ENCODE results near the gene IMPG2.

Gene IMPG2

DNA sequence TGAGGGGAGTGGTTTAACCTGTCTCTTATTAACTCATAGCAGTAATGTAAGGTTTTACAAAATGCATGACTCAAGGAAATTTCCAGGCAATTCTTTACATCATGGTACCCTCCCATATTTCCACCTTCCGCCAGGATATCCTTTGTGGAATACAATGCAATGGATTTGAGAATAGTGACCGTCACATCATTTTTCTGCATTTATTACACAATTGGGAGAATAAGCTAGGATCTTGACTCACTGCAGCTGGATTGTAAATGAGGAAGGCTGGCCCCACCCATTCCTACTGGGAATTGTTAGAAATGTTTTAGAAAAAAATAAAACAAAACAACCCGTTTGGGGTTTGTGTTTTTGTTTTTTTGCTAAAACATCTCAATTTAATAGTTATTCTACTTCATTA, 97.4 kb downstream of the IMPG2 start:
- TF ChIP-seq, protein P1, sequence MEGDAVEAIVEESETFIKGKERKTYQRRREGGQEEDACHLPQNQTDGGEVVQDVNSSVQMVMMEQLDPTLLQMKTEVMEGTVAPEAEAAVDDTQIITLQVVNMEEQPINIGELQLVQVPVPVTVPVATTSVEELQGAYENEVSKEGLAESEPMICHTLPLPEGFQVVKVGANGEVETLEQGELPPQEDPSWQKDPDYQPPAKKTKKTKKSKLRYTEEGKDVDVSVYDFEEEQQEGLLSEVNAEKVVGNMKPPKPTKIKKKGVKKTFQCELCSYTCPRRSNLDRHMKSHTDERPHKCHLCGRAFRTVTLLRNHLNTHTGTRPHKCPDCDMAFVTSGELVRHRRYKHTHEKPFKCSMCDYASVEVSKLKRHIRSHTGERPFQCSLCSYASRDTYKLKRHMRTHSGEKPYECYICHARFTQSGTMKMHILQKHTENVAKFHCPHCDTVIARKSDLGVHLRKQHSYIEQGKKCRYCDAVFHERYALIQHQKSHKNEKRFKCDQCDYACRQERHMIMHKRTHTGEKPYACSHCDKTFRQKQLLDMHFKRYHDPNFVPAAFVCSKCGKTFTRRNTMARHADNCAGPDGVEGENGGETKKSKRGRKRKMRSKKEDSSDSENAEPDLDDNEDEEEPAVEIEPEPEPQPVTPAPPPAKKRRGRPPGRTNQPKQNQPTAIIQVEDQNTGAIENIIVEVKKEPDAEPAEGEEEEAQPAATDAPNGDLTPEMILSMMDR (IDR thresholded peaks at IDR 0.05; ENCODE audit: low read depth, low read length), result no peak
- DNase-seq (ENCODE audit: low read depth, low spot score), result no peak
- in situ Hi-C loops (cut with HindIII; ENCODE audit: low sequenced_read_pairs), result no loop called here
- H3K4me3 ChIP-seq (ENCODE audit: low read depth, low read length), result no peak overlapping the region

DNA sequence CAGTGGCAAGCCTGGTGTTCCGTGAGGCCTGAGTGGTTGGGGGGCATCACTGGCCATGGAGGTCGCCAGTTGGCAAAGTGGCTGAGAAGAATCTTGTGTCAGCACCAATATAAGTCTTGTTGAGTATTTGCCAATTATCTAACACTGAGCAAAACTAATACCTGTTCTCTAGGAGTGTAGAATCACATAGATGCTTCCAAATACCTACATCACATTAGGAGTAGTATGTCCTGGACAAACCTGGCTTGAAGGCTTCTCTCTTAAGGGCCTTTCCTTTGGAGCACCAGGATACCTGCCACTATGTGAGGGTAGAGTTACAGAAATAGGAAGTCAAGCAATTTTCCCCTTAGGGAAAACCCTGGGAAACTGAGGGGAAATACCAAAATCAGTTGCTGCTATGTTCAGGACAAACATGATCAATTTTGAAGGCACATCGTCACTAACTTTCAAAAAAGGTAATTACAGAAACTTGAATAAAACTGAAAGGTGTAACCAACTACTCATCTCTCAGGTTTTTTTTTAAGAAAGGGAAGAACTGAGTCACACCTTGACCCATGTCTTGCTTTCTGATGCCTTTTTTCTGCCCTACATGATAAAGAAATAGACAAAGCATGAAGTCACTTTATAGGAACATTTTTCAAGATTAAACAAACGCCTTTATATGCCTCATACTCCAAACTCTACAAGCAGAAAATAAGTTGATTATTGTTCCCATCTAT, 100.4 kb downstream of the IMPG2 start:
- in situ Hi-C loops (cut with HindIII; ENCODE audit: low sequenced_read_pairs), result no loop called here
- no peak for DNase-seq (ENCODE audit: low read depth, low spot score)
- TF ChIP-seq, protein P1 (IDR thresholded peaks at IDR 0.05; ENCODE audit: low read depth, low read length), result no peak
- no peak overlapping the region for H3K4me3 ChIP-seq (ENCODE audit: low read depth, low read length)

DNA sequence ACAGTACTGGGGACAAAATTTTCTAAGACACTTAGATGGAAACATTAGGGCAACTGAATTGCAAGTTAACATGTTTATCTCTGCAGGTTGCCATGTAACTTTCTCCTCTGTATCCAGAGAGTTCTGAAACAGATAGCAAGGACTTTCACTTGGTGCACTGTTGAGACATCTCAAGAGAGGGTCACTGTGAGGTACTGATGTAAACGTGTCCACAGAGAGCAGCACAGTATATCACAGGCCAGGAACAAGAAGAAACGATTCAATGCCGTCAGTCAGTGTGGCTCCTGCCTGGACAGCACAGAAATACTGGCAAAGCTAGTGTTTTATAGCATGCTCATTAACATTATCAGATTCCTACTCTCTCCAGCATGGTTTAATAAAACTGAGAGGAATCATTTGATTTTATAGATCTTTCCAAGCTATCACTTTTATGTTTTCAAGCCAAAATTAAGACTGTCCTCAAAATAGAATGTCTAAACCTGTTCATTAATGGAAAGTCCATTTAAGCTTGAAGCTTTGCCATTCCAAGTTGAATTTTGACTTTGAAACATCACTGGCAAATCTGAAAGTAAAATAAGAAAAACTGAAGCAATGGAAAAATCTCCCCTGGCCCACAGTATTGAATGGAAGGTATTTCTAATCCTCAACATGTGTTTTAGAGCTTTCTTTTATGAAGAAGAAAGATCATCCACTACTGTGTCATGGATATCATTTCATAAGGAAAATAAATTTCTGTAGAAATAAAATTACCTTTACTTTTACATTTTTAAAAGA, 102.7 kb downstream of the IMPG2 start:
- in situ Hi-C loops (cut with HindIII; ENCODE audit: low sequenced_read_pairs), result no loop called here
- DNase-seq (ENCODE audit: low read depth, low spot score), result no peak
- TF ChIP-seq, protein P1 (IDR thresholded peaks at IDR 0.05; ENCODE audit: low read depth, low read length), result no peak

DNA sequence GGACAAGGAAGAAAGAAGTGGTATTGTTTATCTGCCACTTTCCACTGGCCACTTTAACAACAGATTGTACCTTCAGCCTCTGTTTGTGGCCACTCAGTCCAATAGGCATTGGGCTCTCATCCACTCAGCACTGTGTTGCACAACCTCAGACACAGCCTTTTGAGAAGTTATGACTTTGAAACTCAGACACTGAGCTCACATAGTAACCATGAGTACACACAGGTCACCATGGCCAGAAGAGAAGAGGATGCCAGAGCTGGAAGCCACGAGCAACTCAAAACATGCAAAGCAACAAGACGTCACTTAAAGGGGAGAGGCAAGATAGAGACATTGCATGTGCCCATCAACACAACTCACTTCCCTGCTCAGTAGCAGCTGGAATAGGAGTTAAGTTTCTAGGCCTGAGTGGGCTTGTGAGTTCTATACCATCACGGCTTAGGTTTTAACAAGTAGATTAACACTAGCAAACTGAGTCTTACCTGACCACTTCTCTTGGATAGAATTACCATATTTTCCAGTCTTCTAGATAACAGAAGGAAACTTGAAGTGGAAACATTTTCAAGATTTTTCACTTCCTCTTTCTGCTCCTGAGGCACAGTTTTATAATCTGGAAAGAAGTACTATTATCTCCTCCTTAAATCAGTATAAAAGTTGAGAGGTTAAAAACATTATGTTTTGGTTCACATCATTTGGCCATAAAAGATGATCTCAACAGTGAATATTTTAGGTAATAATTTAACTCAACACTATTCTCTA, 103.5 kb downstream of the IMPG2 start:
- TF ChIP-seq, protein P1 (IDR thresholded peaks at IDR 0.05; ENCODE audit: low read depth, low read length), result no peak
- H3K4me3 ChIP-seq (ENCODE audit: low read depth, low read length), result no peak overlapping the region
- in situ Hi-C loops (cut with HindIII; ENCODE audit: low sequenced_read_pairs), result no loop called here
- DNase-seq (ENCODE audit: low read depth, low spot score), result peak; percentile 29

More for the DNA sequence above, 102.7 kb downstream of the IMPG2 start:
- H3K4me3 ChIP-seq (ENCODE audit: low read depth, low read length), result no peak overlapping the region

DNA sequence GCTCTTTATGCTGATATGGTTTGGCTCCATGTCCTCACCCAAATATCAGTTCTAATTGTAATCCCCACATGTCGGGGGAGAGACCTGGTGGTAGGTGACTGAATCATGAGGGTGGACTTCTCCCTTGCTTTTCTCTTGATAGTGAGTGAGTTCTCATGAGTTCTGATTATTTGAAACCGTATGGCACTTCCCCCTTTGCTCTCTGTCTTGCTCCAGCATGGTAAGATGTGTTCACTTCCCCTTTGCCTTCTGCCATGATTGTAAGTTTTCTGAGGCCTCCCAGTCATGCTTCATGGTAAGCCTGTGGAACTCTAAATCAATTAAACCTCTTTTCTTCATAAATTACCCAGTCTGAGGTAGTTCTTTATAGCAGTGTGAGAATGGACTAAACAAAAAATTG, 107.6 kb downstream of the IMPG2 start:
- DNase-seq (ENCODE audit: low read depth, low spot score), result no peak
- H3K4me3 ChIP-seq (ENCODE audit: low read depth, low read length), result no peak overlapping the region
- in situ Hi-C loops (cut with HindIII; ENCODE audit: low sequenced_read_pairs), result no loop called here
- TF ChIP-seq, protein P1 (IDR thresholded peaks at IDR 0.05; ENCODE audit: low read depth, low read length), result no peak

DNA sequence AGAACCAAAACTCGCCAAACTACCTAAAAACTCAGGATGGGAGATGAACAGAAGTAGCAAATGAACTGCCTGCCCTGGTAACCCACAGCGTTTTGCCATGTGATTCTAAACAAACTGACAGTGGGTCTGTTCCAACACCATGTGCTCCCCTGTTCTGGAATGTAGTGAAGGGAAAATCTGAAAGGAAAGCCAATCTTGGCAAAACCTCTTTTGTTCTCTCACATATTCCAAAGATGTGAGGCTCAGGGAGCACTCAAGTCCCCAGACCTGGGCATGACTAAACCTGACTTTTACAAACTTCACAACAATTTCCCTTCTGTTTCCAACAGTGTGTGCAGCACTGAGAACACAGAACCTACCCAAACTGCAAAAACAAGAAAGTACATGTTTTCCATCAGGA, 116.1 kb downstream of the IMPG2 start:
- peak; percentile 17 for DNase-seq (ENCODE audit: low read depth, low spot score)
- no peak overlapping the region for H3K4me3 ChIP-seq (ENCODE audit: low read depth, low read length)
- in situ Hi-C loops (cut with HindIII; ENCODE audit: low sequenced_read_pairs), result no loop called here
- TF ChIP-seq, protein P1 (IDR thresholded peaks at IDR 0.05; ENCODE audit: low read depth, low read length), result no peak

Measured in astrocyte of the spinal cord (primary cell).